Endodermal cell (in vitro differentiated cells): Measurements from ENCODE around the gene TESMIN. TPM values are rescaled to one million over a fixed set of nuclear protein-coding genes. Genes with fewer than 3 reads are reported as not detected.

Source experiments
- DNase-seq: peaks from one replicate; pipeline ENCODE4 v3.0.0-alpha.2; 2017
- H3K27ac ChIP-seq: 2 replicates; pipeline ENCODE4 v1.5.1; 2013; ENCODE audit warnings: mild to moderate bottlenecking, low read depth, low read length, moderate library complexity
- H3K27me3 ChIP-seq: 2 replicates; pipeline ENCODE4 v1.6.1; 2013; ENCODE audit warnings: mild to moderate bottlenecking, low read length, moderate library complexity; ENCODE audit not compliant: insufficient read depth, control insufficient read depth, poor library complexity, severe bottlenecking
- H3K36me3 ChIP-seq: 2 replicates; pipeline ENCODE4 v1.7.0; 2013; ENCODE audit warnings: mild to moderate bottlenecking, low read length, moderate library complexity; ENCODE audit not compliant: control insufficient read depth, insufficient read depth
- H3K4me1 ChIP-seq: one replicate; pipeline ENCODE4 v1.7.0; 2013; ENCODE audit warnings: low read length; ENCODE audit not compliant: control insufficient read depth, insufficient read depth
- H3K4me3 ChIP-seq: 2 replicates; pipeline ENCODE4 v1.5.1; 2013; ENCODE audit warnings: mild to moderate bottlenecking, low read length, moderate library complexity
- H3K9ac ChIP-seq: 2 replicates; pipeline ENCODE4 v1.6.1; 2013; ENCODE audit warnings: mild to moderate bottlenecking, low read length, moderate library complexity; ENCODE audit not compliant: poor library complexity, severe bottlenecking; ENCODE audit errors: extremely low read depth
- H3K9me3 ChIP-seq: 2 replicates; pipeline ENCODE4 v1.6.1; 2013; ENCODE audit warnings: mild to moderate bottlenecking, low read length, moderate library complexity; ENCODE audit not compliant: control insufficient read depth
- H3K27ac Mint-ChIP-seq: 2 replicates; pipeline ENCODE4 v1.8.0; 2020; ENCODE audit warnings: mixed read lengths
- H3K27me3 Mint-ChIP-seq: 2 replicates; pipeline ENCODE4 v1.8.0; 2021; ENCODE audit warnings: mild to moderate bottlenecking, mixed read lengths; ENCODE audit not compliant: insufficient read depth
- H3K36me3 Mint-ChIP-seq: 2 replicates; pipeline ENCODE4 v1.8.0; 2020; ENCODE audit warnings: low read depth, mixed read lengths
- H3K4me1 Mint-ChIP-seq: 2 replicates; pipeline ENCODE4 v1.8.0; 2020; ENCODE audit warnings: mixed read lengths
- H3K4me3 Mint-ChIP-seq: 2 replicates; pipeline ENCODE4 v1.8.0; 2020; ENCODE audit warnings: mild to moderate bottlenecking, moderate library complexity, mixed read lengths
- H3K9me3 Mint-ChIP-seq: 2 replicates; pipeline ENCODE4 v1.8.0; 2020; ENCODE audit warnings: mild to moderate bottlenecking, mixed read lengths
- CTCF ChIP-seq: fragments of 200-600 bp; sonication (generic); conservative IDR thresholded peaks from 2 replicates; pipeline ENCODE4 v1.5.0; 2021; ENCODE audit warnings: antibody characterized with exemption, mild to moderate bottlenecking
- WGBS, 2 experiments: methylation state at CpG; one replicate each; pipeline versions ENCODE4 v1.1.5 to v1.1.7; 2013; ENCODE audit warnings: missing lambda C conversion rate in 2 of 2, mixed read lengths in 1 of 2; ENCODE audit not compliant: insufficient coverage in 1 of 2, insufficient read length in 1 of 2; 5-methylcytosine and 5-hydroxymethylcytosine counted together
- total RNA-seq, 2 donors: library from RNA; stranded (reverse); fragmentation: NEBNext Ultra II Directional in 1 of 2; extraction: Animal tissue kit (Norgen Biotek cat#: 25700) in 1 of 2; gene quantifications; 2 replicates in 1 of 2; 3 replicates in 1 of 2; pipeline ENCODE4 v1.2.1, GENCODE V29; 2021

TESMIN gene
- total RNA-seq, 2 donors from 2014 or later: 53.7 to 68.8 TPM

DNA sequence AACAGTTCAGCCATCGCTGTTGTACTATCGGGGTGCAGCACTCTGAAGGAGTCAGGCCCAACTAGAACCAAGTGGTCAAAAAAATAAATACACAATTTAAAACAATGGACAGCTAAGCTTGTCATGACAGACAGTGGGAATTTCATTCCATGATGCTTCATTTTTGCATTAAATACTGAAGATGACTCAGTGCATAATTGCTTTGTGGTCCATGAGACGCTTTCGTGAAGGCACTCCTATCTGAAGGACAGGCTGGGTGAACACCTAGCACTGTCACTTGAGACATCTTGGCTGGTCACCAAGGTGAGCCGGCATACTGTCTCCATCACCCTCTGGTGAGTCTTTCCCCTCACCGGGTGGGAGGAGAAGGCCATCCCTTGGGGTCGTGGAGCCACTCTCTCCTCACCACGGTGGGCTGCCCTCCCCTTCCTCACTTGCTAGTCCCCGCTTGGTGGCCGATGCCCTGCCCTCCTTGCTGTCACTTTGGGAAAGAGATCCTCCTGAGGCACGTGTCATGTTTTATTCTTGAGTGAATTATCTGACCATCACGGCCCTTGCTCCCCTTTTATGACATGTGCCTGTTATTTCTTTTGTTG is 4.9 kb upstream of the TESMIN start:
- Mint-ChIP-seq H3K4me3 (no peak overlapping the region), H3K4me1 (peaks cover 9% of the 10 kb centered on the region), H3K9me3 (no peaks in the 10 kb centered on the region), H3K36me3 (peaks cover 2% of the 10 kb centered on the region), H3K27ac (no peak overlapping the region), H3K27me3 (no peaks in the 10 kb centered on the region)
- 91 to 94% methylated on average over 10 to 12 of the region's 12 CpGs for WGBS, 2 experiments
- Histone ChIP-seq H3K4me3 (no peak overlapping the region), H3K27ac (no peak overlapping the region), H3K9me3 (no peaks in the 10 kb centered on the region), H3K4me1 (no peaks in the 10 kb centered on the region), H3K36me3 (no peaks in the 10 kb centered on the region), H3K9ac (no peak overlapping the region), H3K27me3 (no peaks in the 10 kb centered on the region)
- TF ChIP-seq CTCF: no peak
- DNase-seq: no peak

GRCh38 chr11:68753300-68753699 is 2.0 kb upstream of the TESMIN start:
- no peak for DNase-seq
- Histone ChIP-seq H3K4me3 (no peak overlapping the region), H3K9ac (no peak overlapping the region), H3K36me3 (no peaks in the 10 kb centered on the region), H3K9me3 (no peaks in the 10 kb centered on the region), H3K27ac (no peak overlapping the region), H3K4me1 (no peaks in the 10 kb centered on the region), H3K27me3 (no peaks in the 10 kb centered on the region)
- no peak for TF ChIP-seq CTCF
- Mint-ChIP-seq H3K4me1 (peaks cover 17% of the 10 kb centered on the region), H3K4me3 (no peak overlapping the region), H3K27me3 (no peaks in the 10 kb centered on the region), H3K36me3 (peaks cover 5% of the 10 kb centered on the region), H3K27ac (no peak overlapping the region), H3K9me3 (no peaks in the 10 kb centered on the region)
- WGBS, 2 experiments: 93 to 95% methylated on average over 9 of the region's 9 CpGs

DNA sequence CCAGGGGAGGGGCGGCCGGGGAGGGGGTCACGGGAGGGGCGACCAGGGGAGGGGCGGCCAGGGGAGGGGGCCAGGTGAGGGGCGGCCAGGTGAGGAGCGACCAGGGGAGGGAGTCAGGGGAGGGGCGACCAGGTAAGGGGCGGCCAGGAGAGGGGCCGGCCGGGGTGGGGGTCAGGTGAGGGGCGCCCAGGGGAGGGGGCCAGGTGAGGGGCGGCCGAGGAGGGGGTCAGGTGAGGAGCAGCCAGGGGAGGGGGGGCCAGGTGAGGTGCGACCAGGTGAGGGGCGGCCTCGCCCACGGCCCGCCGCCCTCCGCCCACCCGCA is 355 bp downstream of the TESMIN start:
- no peak overlapping the region for H3K9ac ChIP-seq
- no peaks in the 10 kb centered on the region for H3K27me3 ChIP-seq
- peaks cover 3% of the 10 kb centered on the region for H3K36me3 ChIP-seq
- no peak overlapping the region for H3K27ac ChIP-seq
- Mint-ChIP-seq H3K4me3 (peak overlapping the region; percentile 70), H3K36me3 (peaks cover 21% of the 10 kb centered on the region), H3K4me1 (peaks cover 25% of the 10 kb centered on the region), H3K27me3 (no peaks in the 10 kb centered on the region), H3K27ac (no peak overlapping the region), H3K9me3 (no peaks in the 10 kb centered on the region)
- 0 to 2% methylated on average over 1 to 10 of the region's 22 CpGs for WGBS, 2 experiments
- H3K4me1 ChIP-seq: no peaks in the 10 kb centered on the region
- no peak overlapping the region for H3K4me3 ChIP-seq
- DNase-seq: no peak
- no peaks in the 10 kb centered on the region for H3K9me3 ChIP-seq
- TF ChIP-seq CTCF: no peak
